SHP77 (cell line): ENCODE data around the gene TRAF1.

Experiments
- DNase-seq, 2 experiments: peaks; one replicate each; lab custom pipeline; 2025; lab: John Stamatoyannopoulos, UW

The TRAF1 gene

GRCh38 chr9:120869360-120869687, 57.3 kb downstream of the TRAF1 start:
- DNase-seq: no peak

GRCh38 chr9:120868676-120869359, 57.8 kb downstream of the TRAF1 start:
- no peak for DNase-seq

GRCh38 chr9:120868339-120868675, 58.3 kb downstream of the TRAF1 start:
- no peak for DNase-seq

- DNase-seq: no peak
Observed at GRCh38 chr9:120867676-120868338, 58.8 kb downstream of the TRAF1 start.

- no peak for DNase-seq
Observed at GRCh38 chr9:120866651-120867050, 59.9 kb downstream of the TRAF1 start.

GRCh38 chr9:120865809-120866208, 60.8 kb downstream of the TRAF1 start:
- DNase-seq: no peak

- no peak for DNase-seq
Observed at GRCh38 chr9:120865176-120865575, 61.4 kb downstream of the TRAF1 start.

- DNase-seq: no peak
Observed at GRCh38 chr9:120864719-120865118, 61.9 kb downstream of the TRAF1 start.

GRCh38 chr9:120863833-120864232, 62.8 kb downstream of the TRAF1 start:
- no peak for DNase-seq

- no peak for DNase-seq
Observed at GRCh38 chr9:120862452-120862851, 64.1 kb downstream of the TRAF1 start.

GRCh38 chr9:120861935-120862334, 64.7 kb downstream of the TRAF1 start:
- no peak for DNase-seq

- DNase-seq: no peak
Observed at GRCh38 chr9:120860083-120860482, 66.5 kb downstream of the TRAF1 start.

- DNase-seq: no peak
Observed at GRCh38 chr9:120859361-120859760, 67.2 kb downstream of the TRAF1 start.

- no peak for DNase-seq
Observed at GRCh38 chr9:120857902-120858301, 68.7 kb downstream of the TRAF1 start.

GRCh38 chr9:120857481-120857880, 69.1 kb downstream of the TRAF1 start:
- peak; percentile 65 to 78 for DNase-seq

- DNase-seq: peak; percentile 54 to 82
Observed at GRCh38 chr9:120856700-120857099, 69.9 kb downstream of the TRAF1 start.

- no peak for DNase-seq
Observed at GRCh38 chr9:120855827-120856670, 70.5 kb downstream of the TRAF1 start.

- DNase-seq: no peak
Observed at GRCh38 chr9:120854596-120855327, 71.8 kb downstream of the TRAF1 start.

GRCh38 chr9:120853198-120853597, 73.4 kb downstream of the TRAF1 start:
- DNase-seq: no peak
